Fibroblast of lung (primary cell): ENCODE results near the gene CAPN14. TPM values are rescaled to one million over a fixed set of nuclear protein-coding genes. Genes with fewer than 3 reads are reported as not detected.

Source experiments
- DNase-seq, 2 donors: peaks; one replicate each; pipeline versions ENCODE4 v3.0.0 to v3.0.0-alpha.2; 2010; ENCODE audit warnings: low read depth in 2 of 2
- H2AFZ ChIP-seq: 2 replicates; pipeline ENCODE4 v1.5.1; 2012; ENCODE audit warnings: low read length, control low read depth, inconsistent platforms
- H3K27ac ChIP-seq: 2 replicates; pipeline ENCODE4 v1.5.1; 2011; ENCODE audit warnings: low read length, control low read depth; ENCODE audit not compliant: insufficient read depth
- H3K27me3 ChIP-seq: 2 replicates; pipeline ENCODE4 v1.5.1; 2011; ENCODE audit warnings: mild to moderate bottlenecking, low read length; ENCODE audit not compliant: control insufficient read depth, insufficient read depth
- H3K36me3 ChIP-seq: 2 replicates; pipeline ENCODE4 v1.5.1; 2011; ENCODE audit warnings: low read length; ENCODE audit not compliant: control insufficient read depth, insufficient read depth
- H3K4me1 ChIP-seq: 2 replicates; pipeline ENCODE4 v1.5.1; 2011; ENCODE audit warnings: low read length; ENCODE audit not compliant: control insufficient read depth, insufficient read depth; ENCODE audit errors: extremely low read depth
- H3K4me2 ChIP-seq: 2 replicates; pipeline ENCODE4 v1.5.1; 2011; ENCODE audit warnings: low read length, control low read depth; ENCODE audit not compliant: insufficient read depth; ENCODE audit errors: extremely low read depth
- H3K4me3 ChIP-seq, 4 experiments: fragments of 200-600 bp in 1 of 4; sonication (generic) in 1 of 4; replicated peaks in 1 of 4; 2 replicates each; pipeline ENCODE4 v1.5.1; 2011 to 2016; ENCODE audit warnings: low read length in 4 of 4, low read depth in 3 of 4, mild to moderate bottlenecking in 3 of 4, control low read depth in 2 of 4, inconsistent platforms in 1 of 4, mixed read lengths in 1 of 4; ENCODE audit not compliant: insufficient read depth in 1 of 4; ENCODE audit errors: control extremely low read depth in 1 of 4
- H3K79me2 ChIP-seq: 2 replicates; pipeline ENCODE4 v1.5.1; 2012; ENCODE audit warnings: mild to moderate bottlenecking, low read length, inconsistent platforms; ENCODE audit not compliant: control insufficient read depth, insufficient read depth
- H3K9ac ChIP-seq: 2 replicates; pipeline ENCODE4 v1.5.1; 2011; ENCODE audit warnings: mild to moderate bottlenecking, low read length, control low read depth; ENCODE audit not compliant: insufficient read depth
- H3K9me3 ChIP-seq: 2 replicates; pipeline ENCODE4 v1.5.1; 2012; ENCODE audit warnings: low read depth, low read length; ENCODE audit not compliant: control insufficient read depth, insufficient read depth
- H4K20me1 ChIP-seq: 2 replicates; pipeline ENCODE4 v1.5.1; 2011; ENCODE audit warnings: low read length; ENCODE audit not compliant: control insufficient read depth, insufficient read depth; ENCODE audit errors: extremely low read depth
- CTCF ChIP-seq, 2 donors: IDR thresholded peaks in 1 of 2; conservative IDR thresholded peaks in 1 of 2; 1 replicate in 1 of 2; 2 replicates in 1 of 2; pipeline ENCODE4 v1.5.1; 2011 to 2012; ENCODE audit warnings: low read length in 2 of 2, control low read depth in 1 of 2, inconsistent platforms in 1 of 2, low read depth in 1 of 2, mild to moderate bottlenecking in 1 of 2
- EZH2 ChIP-seq: IDR thresholded peaks from 2 replicates; pipeline ENCODE4 v1.5.1; 2012; ENCODE audit warnings: low read length, control low read depth, mild to moderate bottlenecking; ENCODE audit errors: missing control alignments
- polyA plus RNA-seq, 2 donors: library from polyadenylated mRNA; depleted of rRNA in 1 of 2; stranded (reverse) in 1 of 2; unstranded in 1 of 2; fragments of >200 nt; gene quantifications; 2 replicates each; pipeline ENCODE4 v1.2.1, GENCODE V29; 2011 to 2012; ENCODE audit warnings: missing spikeins in 1 of 2
- total RNA-seq: library from RNA; depleted of rRNA; stranded (reverse); fragments of >200 nt; gene quantifications from 2 replicates; pipeline ENCODE4 v1.2.1, GENCODE V29; 2014

Gene CAPN14
- total and polyA plus RNA-seq, 2 donors (not counting 1 experiment from before 2014, with no cell fraction given): 0.05 to 0.17 TPM

DNA sequence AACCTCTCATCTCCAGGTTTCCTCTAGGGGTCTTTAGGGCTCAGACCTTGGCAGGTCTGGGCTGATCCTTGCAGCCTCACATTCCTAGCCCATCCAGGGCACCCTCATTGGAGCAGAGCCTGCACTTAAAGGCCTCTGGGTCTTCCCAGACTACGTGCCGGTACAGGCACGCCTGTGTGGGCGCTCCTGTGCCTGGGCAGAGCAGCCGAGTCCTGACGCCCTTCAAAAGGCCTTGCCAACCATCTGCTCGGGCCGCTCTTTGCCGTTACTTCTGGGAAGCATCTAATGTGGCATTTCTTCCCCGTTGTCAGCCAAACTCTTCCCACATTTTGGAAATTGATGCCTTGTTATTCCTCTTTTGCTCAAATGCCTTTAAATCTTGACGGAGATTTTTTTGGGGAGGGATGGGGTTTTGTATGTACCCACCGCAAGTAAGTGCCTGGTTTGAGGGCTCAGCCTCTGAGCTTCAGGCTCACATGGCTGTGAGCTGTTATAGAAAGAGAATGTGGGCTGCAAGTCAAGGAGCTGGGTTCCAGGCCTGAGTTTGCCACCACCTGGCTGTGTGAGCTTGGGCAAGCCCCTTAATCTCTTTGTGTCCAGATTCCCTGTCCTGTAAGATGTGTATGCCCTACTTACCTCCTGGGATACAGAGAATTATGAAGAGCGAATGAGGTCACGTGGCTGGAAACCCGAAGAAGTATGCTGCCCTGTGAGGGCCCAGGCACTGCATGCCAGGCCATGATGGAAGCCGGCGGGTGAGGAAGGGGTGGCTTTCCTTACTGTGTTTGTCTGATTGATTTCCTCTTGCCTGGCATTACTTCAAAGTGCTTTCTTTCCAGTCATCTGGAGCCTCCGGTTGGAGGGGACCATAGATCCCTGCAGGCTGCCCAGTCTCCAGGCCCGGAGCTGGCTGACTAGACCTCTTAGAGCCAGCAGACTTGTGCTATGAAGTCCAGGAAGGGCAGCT, 37.2 kb upstream of the CAPN14 start:
- Histone ChIP-seq H2AFZ (no peak overlapping the region), H3K79me2 (no peaks in the 10 kb centered on the region), H3K36me3 (peaks cover 3% of the 10 kb centered on the region), H3K4me2 (no peak overlapping the region), H4K20me1 (no peaks in the 10 kb centered on the region), H3K4me1 (no peaks in the 10 kb centered on the region), H3K27me3 (no peaks in the 10 kb centered on the region), H3K9ac (no peak overlapping the region), H3K9me3 (no peaks in the 10 kb centered on the region), H3K27ac (no peak overlapping the region), H3K4me3 (no peak overlapping the region)
- DNase-seq: no peak
- no peak for TF ChIP-seq EZH2
- no peak for TF ChIP-seq CTCF (conservative IDR thresholded peaks at IDR 0.05 in 1 of 2, IDR thresholded peaks at IDR 0.05 in 1 of 2; ENCODE audit: low read depth in 1 of 2, low read length in 2 of 2)

DNA sequence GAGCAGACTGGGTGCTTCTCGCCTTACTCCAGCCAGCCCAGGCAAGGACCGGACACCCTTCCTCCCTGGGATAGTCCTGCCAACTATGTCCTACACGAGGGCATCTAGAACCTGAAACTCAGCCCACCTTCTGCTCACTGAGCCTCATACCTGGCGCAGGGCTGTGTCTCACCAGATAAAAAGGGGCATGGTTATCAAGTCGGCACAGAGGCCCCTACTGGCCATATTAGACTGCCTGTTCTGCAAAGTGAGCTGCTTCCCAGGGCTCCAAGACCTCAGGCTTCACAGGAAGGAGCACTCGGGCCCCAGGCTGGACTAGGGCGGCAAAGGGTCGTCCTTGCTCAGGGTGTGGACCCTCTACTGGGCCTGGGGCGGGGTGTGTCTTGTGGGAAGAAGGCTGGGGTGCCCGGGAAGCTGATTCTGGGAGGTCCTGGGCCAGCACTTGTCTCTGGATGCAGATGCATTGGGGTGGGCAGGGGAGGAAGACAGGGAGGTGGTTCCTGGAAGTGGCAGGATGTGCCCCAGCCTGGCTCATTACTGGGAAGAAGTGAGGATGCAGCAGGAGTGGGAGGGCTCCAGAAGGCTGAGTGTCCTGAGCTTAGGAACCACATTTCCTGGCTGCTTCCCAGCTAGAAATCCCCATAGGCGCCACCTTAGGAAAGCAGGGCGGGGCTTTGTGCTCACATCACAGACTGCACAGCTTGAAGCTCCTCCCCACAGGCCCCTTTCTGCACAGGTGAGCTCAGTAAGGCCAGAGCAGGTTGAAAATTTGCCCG, 36.2 kb upstream of the CAPN14 start:
- no peaks in the 10 kb centered on the region for H3K9me3 ChIP-seq
- no peak overlapping the region for H3K4me2 ChIP-seq
- H3K36me3 ChIP-seq: peaks cover 6% of the 10 kb centered on the region
- no peak for DNase-seq
- no peaks in the 10 kb centered on the region for H4K20me1 ChIP-seq
- H3K79me2 ChIP-seq: no peaks in the 10 kb centered on the region
- TF ChIP-seq EZH2 (no peak), CTCF (conservative IDR thresholded peaks at IDR 0.05 in 1 of 2, IDR thresholded peaks at IDR 0.05 in 1 of 2; ENCODE audit: low read depth in 1 of 2, low read length in 2 of 2) (peak in 1 of 2 donors; percentile 3)
- no peak overlapping the region for H3K9ac ChIP-seq
- H2AFZ ChIP-seq: no peak overlapping the region
- no peak overlapping the region for H3K4me3 ChIP-seq
- no peak overlapping the region for H3K27ac ChIP-seq
- H3K27me3 ChIP-seq: no peaks in the 10 kb centered on the region
- no peaks in the 10 kb centered on the region for H3K4me1 ChIP-seq

- H3K4me3 ChIP-seq: no peak overlapping the region
- H3K9me3 ChIP-seq: no peaks in the 10 kb centered on the region
- no peak overlapping the region for H3K27ac ChIP-seq
- no peak for TF ChIP-seq EZH2
- no peak for TF ChIP-seq CTCF (conservative IDR thresholded peaks at IDR 0.05 in 1 of 2, IDR thresholded peaks at IDR 0.05 in 1 of 2; ENCODE audit: low read depth in 1 of 2, low read length in 2 of 2)
- no peaks in the 10 kb centered on the region for H4K20me1 ChIP-seq
- peaks cover 4% of the 10 kb centered on the region for H3K36me3 ChIP-seq
- no peak overlapping the region for H3K4me2 ChIP-seq
- DNase-seq: no peak
- H3K27me3 ChIP-seq: no peaks in the 10 kb centered on the region
- H2AFZ ChIP-seq: no peak overlapping the region
- no peak overlapping the region for H3K9ac ChIP-seq
- H3K79me2 ChIP-seq: no peaks in the 10 kb centered on the region
- no peaks in the 10 kb centered on the region for H3K4me1 ChIP-seq
These were observed 34.5 kb upstream of the CAPN14 start for GRCh38 chr2:31251851-31252250.
